HCT116 (cell line): ENCODE data around the gene IL15RA. TPM values are rescaled to one million over a fixed set of nuclear protein-coding genes. Genes with fewer than 3 reads are reported as not detected.

Source experiments
- ATAC-seq: fragments of 200-7000 bp; cut with Tn5 transposase; 2 replicates; pipeline ENCODE4 v1.9.1; 2020; ENCODE audit warnings: mild to moderate bottlenecking, moderate library complexity
- BruUV-seq: library from RNA; stranded (reverse); fragments of 400-500 nt; replicated peaks from 2 replicates; lab custom pipeline; 2021; lab: Mats Ljungman, UMichigan
- CTCF ChIA-PET: fragments of 300-600 bp; sonication (Branson Sonifier 250); formaldehyde crosslinking; loops from one replicate; lab custom pipeline; 2021; ENCODE audit warnings: antibody characterized with exemption; lab: Charles Lee
- POLR2A ChIA-PET: fragments of 300-600, 350-600 bp; sonication (Branson Sonifier 250); formaldehyde crosslinking; loops from one replicate; lab custom pipeline; 2021; ENCODE audit warnings: antibody characterized with exemption; lab: Charles Lee
- RAD21 ChIA-PET, 2 experiments: fragments of 300-600 bp; sonication (Branson Sonifier 250); formaldehyde crosslinking; loops; one replicate each; lab custom pipeline; 2023; ENCODE audit warnings: low total read pairs in 2 of 2; ENCODE audit not compliant: uncharacterized antibody in 2 of 2, unreplicated experiment in 2 of 2, low non-redundant PET in 1 of 2; lab: Charles Lee
- DNase-seq: peaks from one replicate; pipeline ENCODE4 v3.0.0-alpha.2; 2010; ENCODE audit warnings: low read depth, low spot score
- H2AFZ ChIP-seq: fragments of 200-600 bp; shearing (Covaris generic), sonication (generic); 2 replicates; pipeline ENCODE4 v1.6.1; 2017; ENCODE audit warnings: low read depth, mixed run types, mixed read lengths, antibody characterized with exemption, low read length; ENCODE audit not compliant: poor library complexity, severe bottlenecking
- H3K27ac ChIP-seq: 2 replicates; pipeline ENCODE4 v1.5.1; 2012; ENCODE audit warnings: low read depth, low read length
- H3K27me3 ChIP-seq: fragments of 200-600 bp; sonication (generic); 2 replicates; pipeline ENCODE4 v1.6.1; 2016; ENCODE audit warnings: mixed run types, low read length, mixed read lengths; ENCODE audit not compliant: insufficient read depth
- H3K36me3 ChIP-seq, 2 experiments: fragments of 200-500 bp in 1 of 2; fragments of 200-600 bp in 1 of 2; sonication (Bioruptor generic) in 1 of 2; sonication (generic) in 1 of 2; 2 replicates each; pipeline versions ENCODE4 v1.5.1 to v1.6.1; 2014 to 2016; ENCODE audit warnings: low read length in 2 of 2, inconsistent platforms in 1 of 2, mixed read lengths in 1 of 2, mixed run types in 1 of 2; ENCODE audit not compliant: insufficient read depth in 2 of 2, control insufficient read depth in 1 of 2
- H3K4me1 ChIP-seq, 2 experiments: fragments of 200-600 bp in 1 of 2; sonication (generic) in 1 of 2; 2 replicates each; pipeline versions ENCODE4 v1.5.1 to v1.6.1; 2012 to 2017; ENCODE audit warnings: low read length in 2 of 2, inconsistent platforms in 1 of 2, mild to moderate bottlenecking in 1 of 2, mixed read lengths in 1 of 2, mixed run types in 1 of 2, moderate library complexity in 1 of 2; ENCODE audit not compliant: insufficient read depth in 2 of 2, control insufficient read depth in 1 of 2
- H3K4me2 ChIP-seq: fragments of 200-600 bp; sonication (generic); 2 replicates; pipeline ENCODE4 v1.6.1; 2017; ENCODE audit warnings: mixed run types, low read length, mixed read lengths
- H3K4me3 ChIP-seq, 2 experiments: fragments of 200-600 bp in 1 of 2; sonication (generic) in 1 of 2; replicated peaks in 1 of 2; 2 replicates each; pipeline ENCODE4 v1.5.1; 2011 to 2016; ENCODE audit warnings: low read length in 2 of 2, control low read depth in 1 of 2, low read depth in 1 of 2, mild to moderate bottlenecking in 1 of 2, mixed read lengths in 1 of 2, mixed run types in 1 of 2
- H3K79me2 ChIP-seq: fragments of 200-600 bp; sonication (generic); 2 replicates; pipeline ENCODE4 v1.6.1; 2017; ENCODE audit warnings: mild to moderate bottlenecking, mixed run types, low read length, moderate library complexity, mixed read lengths; ENCODE audit not compliant: insufficient read depth
- H3K9ac ChIP-seq: fragments of 200-600 bp; sonication (generic); 2 replicates; pipeline ENCODE4 v1.6.1; 2016; ENCODE audit warnings: low read length, mixed read lengths
- H3K9me2 ChIP-seq: fragments of 200-600 bp; sonication (generic), shearing (Covaris generic); 2 replicates; pipeline ENCODE4 v1.6.1; 2017; ENCODE audit warnings: mixed run types, mild to moderate bottlenecking, moderate library complexity; ENCODE audit not compliant: insufficient read depth
- H3K9me3 ChIP-seq, 2 experiments: fragments of 200-500 bp in 1 of 2; fragments of 200-600 bp in 1 of 2; sonication (Bioruptor generic) in 1 of 2; sonication (generic) in 1 of 2; 2 replicates each; pipeline ENCODE4 v1.6.1; 2014 to 2017; ENCODE audit warnings: low read length in 2 of 2, mixed read lengths in 2 of 2, inconsistent platforms in 1 of 2, low read depth in 1 of 2, mild to moderate bottlenecking in 1 of 2, mixed run types in 1 of 2, moderate library complexity in 1 of 2; ENCODE audit not compliant: control insufficient read depth in 1 of 2, insufficient read depth in 1 of 2
- H4K20me1 ChIP-seq: fragments of 200-600 bp; sonication (generic), shearing (Covaris generic); 2 replicates; pipeline ENCODE4 v1.6.1; 2017; ENCODE audit warnings: mixed run types, mild to moderate bottlenecking, moderate library complexity; ENCODE audit not compliant: insufficient read depth
- CBX3 ChIP-seq: IDR thresholded peaks from 2 replicates; pipeline ENCODE4 v1.6.1; 2012; ENCODE audit warnings: low read depth
- ELF1 ChIP-seq: IDR thresholded peaks from 2 replicates; pipeline ENCODE4 v1.6.1; 2012; ENCODE audit warnings: low read depth, borderline replicate concordance
- EZH2 ChIP-seq: fragments of 200-600 bp; sonication (generic); IDR thresholded peaks from 2 replicates; pipeline ENCODE4 v1.6.1; 2017; ENCODE audit warnings: antibody characterized with exemption, mixed run types
- FOSL1 ChIP-seq: IDR thresholded peaks from 2 replicates; pipeline ENCODE4 v1.6.1; 2012; ENCODE audit warnings: low read depth
- POLR2A ChIP-seq: IDR thresholded peaks from 2 replicates; pipeline ENCODE4 v1.7.0; 2011; ENCODE audit warnings: borderline replicate concordance; ENCODE audit not compliant: insufficient read depth, insufficient read length; ENCODE audit errors: extremely low read depth
- REST ChIP-seq: IDR thresholded peaks from 2 replicates; pipeline ENCODE4 v1.6.1; 2012; ENCODE audit warnings: low read depth
- SIN3A ChIP-seq: IDR thresholded peaks from 2 replicates; pipeline ENCODE4 v1.6.1; 2012; ENCODE audit warnings: low read depth
- SP1 ChIP-seq: IDR thresholded peaks from 2 replicates; pipeline ENCODE4 v1.6.1; 2012; ENCODE audit warnings: low read depth
- SRF ChIP-seq: IDR thresholded peaks from 2 replicates; pipeline ENCODE4 v1.6.1; 2012; ENCODE audit warnings: low read depth
- TCF7L2 ChIP-seq: IDR thresholded peaks from 2 replicates; pipeline ENCODE4 v1.7.0; 2011; ENCODE audit warnings: borderline replicate concordance, inconsistent platforms; ENCODE audit not compliant: insufficient read depth, insufficient read length; ENCODE audit errors: extremely low read depth
- ZFX ChIP-seq: fragments of 450-650 bp; IDR thresholded peaks from 2 replicates; pipeline ENCODE4 v1.6.1; 2017
- intact Hi-C: fragments of 100-400 bp; cut with micrococcal nuclease; formaldehyde crosslinking; loops from 2 replicates; pipeline ENCODE4 v1.10.0; 2022
- total RNA-seq: library from RNA; stranded (reverse); gene quantifications from one replicate; pipeline ENCODE4 v1.2.1, GENCODE V29; 2021; ENCODE audit not compliant: unreplicated experiment
- TF ChIP-seq, protein P1 (sequence below): IDR thresholded peaks from 2 replicates; pipeline ENCODE4 v1.6.1; 2012
- TF ChIP-seq, protein P2 (sequence below), 3 experiments: fragments of 200-600 bp in 1 of 3; sonication (generic) in 1 of 3; IDR thresholded peaks in 2 of 3; conservative IDR thresholded peaks in 1 of 3; 2 replicates each; pipeline ENCODE4 v1.5.1; 2012 to 2017; ENCODE audit warnings: low read depth in 2 of 3, low read length in 2 of 3, antibody characterized with exemption in 1 of 3, borderline replicate concordance in 1 of 3, control low read depth in 1 of 3, mild to moderate bottlenecking in 1 of 3, mixed read lengths in 1 of 3, mixed run types in 1 of 3, moderate library complexity in 1 of 3; ENCODE audit not compliant: insufficient read depth in 1 of 3

Gene IL15RA
- total RNA-seq, 1 experiment from 2014 or later: 10.5 TPM

GRCh38 chr10:5940807-5941218 is 36.5 kb downstream of the IL15RA start:
- intact Hi-C loops: loop anchor here (10.0 kb wide), 1 partner anchor 74 kb away; no protein-coding TSS in a partner anchor
- Histone ChIP-seq H3K9me3 (no peaks in the 10 kb centered on the region), H3K9me2 (no peaks in the 10 kb centered on the region), H3K4me2 (no peak overlapping the region), H4K20me1 (no peaks in the 10 kb centered on the region), H3K4me3 (no peak overlapping the region), H3K79me2 (no peaks in the 10 kb centered on the region), H3K27ac (no peak overlapping the region), H3K27me3 (no peaks in the 10 kb centered on the region), H3K4me1 (peaks cover 0 to 16% of the 10 kb centered on the region in 2 experiments; a peak in 2 of 4 replicates), H2AFZ (no peak overlapping the region), H3K36me3 (peaks cover 12% of the 10 kb centered on the region in 2 experiments; a peak in 3 of 4 replicates), H3K9ac (no peak overlapping the region)
- CTCF ChIA-PET: no interaction called here
- TF ChIP-seq POLR2A (no peak), ZFX (no peak), EZH2 (no peak), REST (no peak)
- TF ChIP-seq, protein P1, sequence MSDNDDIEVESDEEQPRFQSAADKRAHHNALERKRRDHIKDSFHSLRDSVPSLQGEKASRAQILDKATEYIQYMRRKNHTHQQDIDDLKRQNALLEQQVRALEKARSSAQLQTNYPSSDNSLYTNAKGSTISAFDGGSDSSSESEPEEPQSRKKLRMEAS: no peak
- RAD21 ChIA-PET: no interaction called here
- DNase-seq (no peak), ATAC-seq (no peak)
- BruUV-seq: no TSS peak
- POLR2A ChIA-PET: no interaction called here

GRCh38 chr10:5938291-5938690 is 39.1 kb downstream of the IL15RA start:
- ChIA-PET POLR2A (no interaction called here), CTCF (no interaction called here), RAD21 (no interaction called here)
- H3K27me3 ChIP-seq: no peaks in the 10 kb centered on the region
- H2AFZ ChIP-seq: no peak overlapping the region
- no peak for DNase-seq
- H3K9me2 ChIP-seq: no peaks in the 10 kb centered on the region
- H3K9ac ChIP-seq: no peak overlapping the region
- TF ChIP-seq, protein P2, sequence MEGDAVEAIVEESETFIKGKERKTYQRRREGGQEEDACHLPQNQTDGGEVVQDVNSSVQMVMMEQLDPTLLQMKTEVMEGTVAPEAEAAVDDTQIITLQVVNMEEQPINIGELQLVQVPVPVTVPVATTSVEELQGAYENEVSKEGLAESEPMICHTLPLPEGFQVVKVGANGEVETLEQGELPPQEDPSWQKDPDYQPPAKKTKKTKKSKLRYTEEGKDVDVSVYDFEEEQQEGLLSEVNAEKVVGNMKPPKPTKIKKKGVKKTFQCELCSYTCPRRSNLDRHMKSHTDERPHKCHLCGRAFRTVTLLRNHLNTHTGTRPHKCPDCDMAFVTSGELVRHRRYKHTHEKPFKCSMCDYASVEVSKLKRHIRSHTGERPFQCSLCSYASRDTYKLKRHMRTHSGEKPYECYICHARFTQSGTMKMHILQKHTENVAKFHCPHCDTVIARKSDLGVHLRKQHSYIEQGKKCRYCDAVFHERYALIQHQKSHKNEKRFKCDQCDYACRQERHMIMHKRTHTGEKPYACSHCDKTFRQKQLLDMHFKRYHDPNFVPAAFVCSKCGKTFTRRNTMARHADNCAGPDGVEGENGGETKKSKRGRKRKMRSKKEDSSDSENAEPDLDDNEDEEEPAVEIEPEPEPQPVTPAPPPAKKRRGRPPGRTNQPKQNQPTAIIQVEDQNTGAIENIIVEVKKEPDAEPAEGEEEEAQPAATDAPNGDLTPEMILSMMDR (IDR thresholded peaks at IDR 0.05 in 2 of 3, conservative IDR thresholded peaks at IDR 0.05 in 1 of 3; ENCODE audit: borderline replicate concordance in 1 of 3, insufficient read depth in 1 of 3, low read depth in 2 of 3, low read length in 2 of 3): no peak
- TF ChIP-seq SP1 (no peak), SIN3A (no peak), SRF (no peak), ELF1 (no peak), TCF7L2 (no peak), CBX3 (no peak), FOSL1 (no peak)
- H3K4me3 ChIP-seq: no peak overlapping the region
- peaks cover 0 to under 1% of the 10 kb centered on the region in 2 experiments; a peak in 1 of 4 replicates for H3K4me1 ChIP-seq
- no peaks in the 10 kb centered on the region for H4K20me1 ChIP-seq
- H3K4me2 ChIP-seq: no peak overlapping the region
- H3K9me3 ChIP-seq: no peaks in the 10 kb centered on the region
- H3K27ac ChIP-seq: no peak overlapping the region
- H3K79me2 ChIP-seq: no peaks in the 10 kb centered on the region
- H3K36me3 ChIP-seq: peaks cover 14 to 20% of the 10 kb centered on the region in 2 experiments; a peak in 3 of 4 replicates
- intact Hi-C loops: no loop called here
- no TSS peak for BruUV-seq
- ATAC-seq: no peak
